Measurements from ENCODE around the gene RNF4. TPM values are rescaled to one million over a fixed set of nuclear protein-coding genes. Genes with fewer than 3 reads are reported as not detected.

RNF4 gene
- total and polyA plus RNA-seq, 10 of the 15 experiments (the other 5 are each of a cell fraction or from before 2014, with no cell fraction given): 34.9 to 145 (median 76.1) TPM

GRCh38 chr4:2425386-2426068 lies 43.4 kb upstream of the RNF4 start:
- H4K20me1 ChIP-seq (ENCODE audit: control insufficient read depth, insufficient read depth): no peaks in the 10 kb centered on the region
- no peak overlapping the region for H2AFZ ChIP-seq (ENCODE audit: control insufficient read depth, low read depth, low read length)
- no TSS peak for BruUV-seq (replicated peaks)
- ChIA-PET SMC1A (ENCODE audit: uncharacterized antibody, unreplicated experiment) (no interaction called here), CTCF (interaction anchor here (1.6 kb wide), 1 partner anchor 16 kb away, joined by 4 read pairs; no protein-coding TSS in a partner anchor), POLR2A (interaction anchor here (0.7 kb wide), 1 partner anchor 15 kb away, joined by 3 read pairs; no protein-coding TSS in a partner anchor), RAD21 (ENCODE audit: unreplicated experiment) (no interaction called here)
- H3K9ac ChIP-seq (ENCODE audit: control insufficient read depth, insufficient read depth, low read length): no peak overlapping the region
- no peaks in the 10 kb centered on the region for H3K9me3 ChIP-seq (replicated peaks; ENCODE audit: control insufficient read depth, insufficient read depth, low read length)
- no peak overlapping the region for H3K4me3 ChIP-seq
- DNase-seq (ENCODE audit: low read depth, low spot score): no peak
- WGBS (ENCODE audit: insufficient coverage, insufficient replicate concordance, low lambda C conversion rate, missing lambda C conversion rate): 61% methylated on average over 13 of the region's 13 CpGs
- no peaks in the 10 kb centered on the region; a peak in 1 of 4 replicates for H3K27me3 ChIP-seq (replicated peaks in 1 of 2; ENCODE audit: control insufficient read depth in 2 of 2, insufficient read depth in 2 of 2, low read length in 1 of 2)
- H3K4me2 ChIP-seq (ENCODE audit: control insufficient read depth, insufficient read depth): no peak overlapping the region
- no peaks in the 10 kb centered on the region for H3K36me3 ChIP-seq (ENCODE audit: control insufficient read depth in 2 of 2, insufficient read depth in 2 of 2, low read length in 1 of 2)
- no peak for FAIRE-seq
- H3K79me2 ChIP-seq (ENCODE audit: control insufficient read depth, insufficient read depth, low read length): no peaks in the 10 kb centered on the region
- ATAC-seq: no peak
- H3K27ac ChIP-seq (ENCODE audit: control insufficient read depth, insufficient read depth): no peak overlapping the region
- intact Hi-C loops (cut with micrococcal nuclease; ENCODE audit: unreplicated experiment) (no loop called here), in situ Hi-C loops (cut with MboI) (no loop called here)
- no peaks in the 10 kb centered on the region for H3K4me1 ChIP-seq (ENCODE audit: control insufficient read depth, insufficient read depth, low read length)
- no peak for TF ChIP-seq ZBTB33 (IDR thresholded peaks at IDR 0.05)
- TF ChIP-seq RAD51 (IDR thresholded peaks at IDR 0.05): no peak
- TF ChIP-seq NFYB (IDR thresholded peaks at IDR 0.05; ENCODE audit: insufficient read depth, low read depth, low read length): no peak

DNA sequence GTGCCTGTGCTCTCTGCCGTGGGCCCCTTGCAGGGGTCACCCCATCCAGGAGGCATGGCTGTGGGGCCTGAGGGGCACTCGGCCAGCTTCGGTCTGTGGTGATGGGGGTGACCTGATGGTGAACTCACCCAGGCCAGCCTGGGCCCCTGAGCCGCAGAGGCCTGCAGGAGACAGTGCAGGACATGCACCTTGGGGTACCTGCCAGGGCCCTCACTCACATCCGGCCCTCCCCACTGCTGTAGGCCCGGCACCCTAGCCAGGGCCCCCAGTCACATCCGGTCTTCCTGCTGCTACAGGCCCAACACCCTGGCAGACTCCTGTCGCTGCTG lies 42.9 kb upstream of the RNF4 start:
- Histone ChIP-seq H3K4me2 (ENCODE audit: control insufficient read depth, insufficient read depth) (no peak overlapping the region), H4K20me1 (ENCODE audit: control insufficient read depth, insufficient read depth) (no peaks in the 10 kb centered on the region), H3K79me2 (ENCODE audit: control insufficient read depth, insufficient read depth, low read length) (no peaks in the 10 kb centered on the region), H3K9ac (ENCODE audit: control insufficient read depth, insufficient read depth, low read length) (no peak overlapping the region), H3K9me3 (replicated peaks; ENCODE audit: control insufficient read depth, insufficient read depth, low read length) (no peaks in the 10 kb centered on the region), H3K4me3 (no peak overlapping the region), H3K27ac (ENCODE audit: control insufficient read depth, insufficient read depth) (no peak overlapping the region), H3K4me1 (ENCODE audit: control insufficient read depth, insufficient read depth, low read length) (no peaks in the 10 kb centered on the region), H3K36me3 (ENCODE audit: control insufficient read depth in 2 of 2, insufficient read depth in 2 of 2, low read length in 1 of 2) (no peaks in the 10 kb centered on the region), H2AFZ (ENCODE audit: control insufficient read depth, low read depth, low read length) (no peak overlapping the region), H3K27me3 (replicated peaks in 1 of 2; ENCODE audit: control insufficient read depth in 2 of 2, insufficient read depth in 2 of 2, low read length in 1 of 2) (no peaks in the 10 kb centered on the region; a peak in 1 of 4 replicates)
- ATAC-seq (no peak), DNase-seq (ENCODE audit: low read depth, low spot score) (no peak), FAIRE-seq (no peak)
- RAD21 ChIA-PET (ENCODE audit: unreplicated experiment): no interaction called here
- CTCF ChIA-PET: no interaction called here
- intact Hi-C loops (cut with micrococcal nuclease; ENCODE audit: unreplicated experiment): no loop called here
- SMC1A ChIA-PET (ENCODE audit: uncharacterized antibody, unreplicated experiment): no interaction called here
- BruUV-seq (replicated peaks): no TSS peak
- 25% methylated on average over 8 of the region's 8 CpGs for WGBS (ENCODE audit: insufficient coverage, insufficient replicate concordance, low lambda C conversion rate, missing lambda C conversion rate)
- POLR2A ChIA-PET: interaction anchor here (0.7 kb wide), 1 partner anchor 15 kb away, joined by 3 read pairs; no protein-coding TSS in a partner anchor
- in situ Hi-C loops (cut with MboI): no loop called here
- TF ChIP-seq JUND (IDR thresholded peaks at IDR 0.05; ENCODE audit: low read depth, low read length): no peak
- no peak for TF ChIP-seq FOS (IDR thresholded peaks at IDR 0.05; ENCODE audit: borderline replicate concordance, extremely low read depth, insufficient read length)
- TF ChIP-seq PBX3 (IDR thresholded peaks at IDR 0.05; ENCODE audit: insufficient replicate concordance, low read depth, low read length): no peak
- TF ChIP-seq DPF2 (IDR thresholded peaks at IDR 0.05): no peak
- no peak for TF ChIP-seq RUNX3 (IDR thresholded peaks at IDR 0.05; ENCODE audit: low read length)
- no peak for TF ChIP-seq ZNF384 (IDR thresholded peaks at IDR 0.05; ENCODE audit: borderline replicate concordance, low read depth, low read length)
- TF ChIP-seq MYB (IDR thresholded peaks at IDR 0.05; ENCODE audit: borderline replicate concordance, low read depth, low read length): no peak
- TF ChIP-seq KAT2A (conservative IDR thresholded peaks at IDR 0.05; ENCODE audit: control insufficient read depth, low read depth, low read length): no peak
- TF ChIP-seq CREM (IDR thresholded peaks at IDR 0.05; ENCODE audit: low read depth): no peak

All from GM12878 (cell line).